ENCODE data around the gene ACTN4. TPM values are rescaled to one million over a fixed set of nuclear protein-coding genes. Genes with fewer than 3 reads are reported as not detected.
"Not testable (repeated sequence)": the region's sequence is repeated elsewhere in the genome, so short reads cannot be mapped to it uniquely, and the experiment has no call there.

The ACTN4 gene
- total RNA-seq, 1 donor from 2014 or later = 975 TPM

GRCh38 chr19:38629568-38629967 lies 17.9 kb upstream of the ACTN4 start:
- H3K4me1 Mint-ChIP-seq (ENCODE audit: low read depth, unreplicated experiment) = peaks cover 2% of the 10 kb centered on the region
- no peaks in the 10 kb centered on the region for H3K36me3 Mint-ChIP-seq (ENCODE audit: unreplicated experiment)
- no peak for DNase-seq
- H3K27me3 Mint-ChIP-seq (ENCODE audit: unreplicated experiment) = peaks cover 6% of the 10 kb centered on the region
- H3K9me3 Mint-ChIP-seq (ENCODE audit: unreplicated experiment) = peaks cover 3% of the 10 kb centered on the region
- no peak overlapping the region for H3K4me3 Mint-ChIP-seq (ENCODE audit: unreplicated experiment)
- H3K27ac Mint-ChIP-seq (ENCODE audit: unreplicated experiment) = no peak overlapping the region
- no peak for TF ChIP-seq CTCF (IDR thresholded peaks at IDR 0.05; ENCODE audit: partially characterized antibody, unreplicated experiment)

GRCh38 chr19:38631301-38631700 lies 16.1 kb upstream of the ACTN4 start:
- H3K4me3 Mint-ChIP-seq (ENCODE audit: unreplicated experiment); H3K36me3 Mint-ChIP-seq (ENCODE audit: unreplicated experiment); H3K4me1 Mint-ChIP-seq (ENCODE audit: low read depth, unreplicated experiment); DNase-seq; H3K9me3 Mint-ChIP-seq (ENCODE audit: unreplicated experiment); H3K27me3 Mint-ChIP-seq (ENCODE audit: unreplicated experiment): not testable (repeated sequence)
- H3K27ac Mint-ChIP-seq (ENCODE audit: unreplicated experiment) = peak overlapping the region; percentile 72

- H3K27me3 Mint-ChIP-seq (ENCODE audit: unreplicated experiment); DNase-seq; H3K9me3 Mint-ChIP-seq (ENCODE audit: unreplicated experiment); H3K4me1 Mint-ChIP-seq (ENCODE audit: low read depth, unreplicated experiment); H3K36me3 Mint-ChIP-seq (ENCODE audit: unreplicated experiment): not testable (repeated sequence)
- peak overlapping the region; percentile 18 for H3K4me3 Mint-ChIP-seq (ENCODE audit: unreplicated experiment)
- peak overlapping the region; percentile 72 for H3K27ac Mint-ChIP-seq (ENCODE audit: unreplicated experiment)
Observed at GRCh38 chr19:38631811-38632475, 15.5 kb upstream of the ACTN4 start.

- Mint-ChIP-seq H3K27me3 (ENCODE audit: unreplicated experiment) (peaks cover 6% of the 10 kb centered on the region), H3K9me3 (ENCODE audit: unreplicated experiment) (peaks cover 3% of the 10 kb centered on the region), H3K4me1 (ENCODE audit: low read depth, unreplicated experiment) (peaks cover 7% of the 10 kb centered on the region), H3K4me3 (ENCODE audit: unreplicated experiment) (no peak overlapping the region), H3K27ac (ENCODE audit: unreplicated experiment) (no peak overlapping the region), H3K36me3 (ENCODE audit: unreplicated experiment) (no peaks in the 10 kb centered on the region)
- no peak for TF ChIP-seq CTCF (IDR thresholded peaks at IDR 0.05; ENCODE audit: partially characterized antibody, unreplicated experiment)
- DNase-seq = no peak
Observed at GRCh38 chr19:38632476-38633213, 14.8 kb upstream of the ACTN4 start.

- TF ChIP-seq CTCF (IDR thresholded peaks at IDR 0.05; ENCODE audit: partially characterized antibody, unreplicated experiment) = peak; percentile 97
- H3K9me3 Mint-ChIP-seq (ENCODE audit: unreplicated experiment) = peaks cover 3% of the 10 kb centered on the region
- H3K4me1 Mint-ChIP-seq (ENCODE audit: low read depth, unreplicated experiment) = peaks cover 7% of the 10 kb centered on the region
- peak overlapping the region; percentile 88 for H3K27ac Mint-ChIP-seq (ENCODE audit: unreplicated experiment)
- H3K4me3 Mint-ChIP-seq (ENCODE audit: unreplicated experiment) = peak overlapping the region; percentile 36
- H3K36me3 Mint-ChIP-seq (ENCODE audit: unreplicated experiment) = no peaks in the 10 kb centered on the region
- peak; percentile 88 for DNase-seq
- H3K27me3 Mint-ChIP-seq (ENCODE audit: unreplicated experiment) = peaks cover 6% of the 10 kb centered on the region
Observed at GRCh38 chr19:38634757-38635482, 12.5 kb upstream of the ACTN4 start.
